CD4-positive, alpha-beta T cell (primary cell): ENCODE results near the gene ALOX15B. TPM values are rescaled to one million over a fixed set of nuclear protein-coding genes. Genes with fewer than 3 reads are reported as not detected.
A peak's percentile ranks its signal among the peaks of the same experiment; 100 is the strongest.

Source experiments
- ATAC-seq: fragments of 200-7000 bp; cut with Tn5 transposase; one replicate; pipeline ENCODE4 v1.10.0; 2022; ENCODE audit warnings: mild to moderate bottlenecking; ENCODE audit not compliant: poor library complexity
- CTCF ChIA-PET: fragments of 350-600 bp; sonication (Branson Sonifier 250); formaldehyde crosslinking; loops from one replicate; lab custom pipeline; 2021; ENCODE audit warnings: antibody characterized with exemption, inconsistent platforms; lab: Charles Lee
- POLR2A ChIA-PET: fragments of 350-600 bp; sonication (Branson Sonifier 250); formaldehyde crosslinking; loops from one replicate; lab custom pipeline; 2021; ENCODE audit warnings: antibody characterized with exemption, inconsistent platforms; lab: Charles Lee
- DNase-seq, 14 experiments: peaks; one replicate each; pipeline ENCODE4 v3.0.0-alpha.2; 2013 to 2020; ENCODE audit warnings: mixed read lengths in 2 of 14
- H3K27ac ChIP-seq, 2 donors: one replicate each; pipeline versions ENCODE4 v1.5.1 to v1.7.0; 2013; ENCODE audit warnings: low read length in 2 of 2, low read depth in 1 of 2, mild to moderate bottlenecking in 1 of 2
- H3K27me3 ChIP-seq, 2 experiments: 1 replicate in 1 of 2; 2 replicates in 1 of 2; pipeline versions ENCODE4 v1.6.1 to v1.7.0; 2013; ENCODE audit warnings: low read length in 2 of 2, control low read depth in 1 of 2, mild to moderate bottlenecking in 1 of 2, moderate library complexity in 1 of 2; ENCODE audit not compliant: insufficient read depth in 2 of 2, control insufficient read depth in 1 of 2
- H3K36me3 ChIP-seq: one replicate; pipeline ENCODE4 v1.6.1; 2013; ENCODE audit warnings: low read length, control low read depth; ENCODE audit not compliant: insufficient read depth
- H3K4me1 ChIP-seq: one replicate; pipeline ENCODE4 v1.6.1; 2013; ENCODE audit warnings: low read length, control low read depth; ENCODE audit not compliant: insufficient read depth
- H3K4me3 ChIP-seq: one replicate; pipeline ENCODE4 v1.5.1; 2013; ENCODE audit warnings: mild to moderate bottlenecking, low read length, moderate library complexity
- H3K9me3 ChIP-seq, 2 experiments: 1 replicate in 1 of 2; 2 replicates in 1 of 2; pipeline versions ENCODE4 v1.6.1 to v1.7.0; 2013; ENCODE audit warnings: low read length in 2 of 2, mild to moderate bottlenecking in 2 of 2, control low read depth in 1 of 2, moderate library complexity in 1 of 2; ENCODE audit not compliant: control insufficient read depth in 1 of 2, insufficient read depth in 1 of 2
- H3K27ac Mint-ChIP-seq: one replicate; pipeline ENCODE4 v1.8.0; 2020; ENCODE audit warnings: mixed read lengths
- H3K27me3 Mint-ChIP-seq: one replicate; pipeline ENCODE4 v1.8.0; 2021; ENCODE audit warnings: mixed read lengths
- H3K36me3 Mint-ChIP-seq: one replicate; pipeline ENCODE4 v1.8.0; 2021; ENCODE audit warnings: low read depth, mixed read lengths
- H3K4me1 Mint-ChIP-seq: one replicate; pipeline ENCODE4 v1.8.0; 2021; ENCODE audit warnings: low read depth, mixed read lengths
- H3K4me3 Mint-ChIP-seq: one replicate; pipeline ENCODE4 v1.8.0; 2020; ENCODE audit warnings: mild to moderate bottlenecking, mixed read lengths
- H3K9me3 Mint-ChIP-seq: one replicate; pipeline ENCODE4 v1.8.0; 2020; ENCODE audit warnings: mixed read lengths
- CTCF ChIP-seq: fragments of 200-600 bp; IDR thresholded peaks from one replicate; pipeline ENCODE4 v1.8.0; 2022; ENCODE audit warnings: antibody characterized with exemption, mild to moderate bottlenecking
- intact Hi-C, 2 experiments: fragments of 100-400 bp; cut with DNase I in 1 of 2; cut with micrococcal nuclease in 1 of 2; formaldehyde crosslinking; loops; one replicate each; pipeline versions ENCODE4 v1.15.1 to v1.9.0; 2023 to 2025; cut with DNase I, micrococcal nuclease
- total RNA-seq, 174 experiments: library from RNA in 2 of 174; stranded (reverse) in 2 of 174; gene quantifications; one replicate each; pipeline ENCODE4 v1.2.3 and lab custom pipeline; 2021 to 2026

ALOX15B gene
- total RNA-seq, 2 experiments from 2014 or later, result not detected

GRCh38 chr17:8014558-8014850, 24.4 kb upstream of the ALOX15B start:
- Histone ChIP-seq H3K27me3 (peaks cover under 1 to 16% of the 10 kb centered on the region in 2 experiments), H3K9me3 (peaks cover 0 to 10% of the 10 kb centered on the region in 2 experiments), H3K4me3 (no peak overlapping the region), H3K36me3 (no peaks in the 10 kb centered on the region), H3K4me1 (peaks cover 16% of the 10 kb centered on the region), H3K27ac (no peak overlapping the region)
- Mint-ChIP-seq H3K4me1 (peaks cover 6% of the 10 kb centered on the region), H3K27me3 (peaks cover 39% of the 10 kb centered on the region), H3K4me3 (peak overlapping the region; percentile 48), H3K36me3 (no peaks in the 10 kb centered on the region), H3K9me3 (no peaks in the 10 kb centered on the region), H3K27ac (no peak overlapping the region)
- no peak for TF ChIP-seq CTCF
- ATAC-seq, result no peak
- POLR2A ChIA-PET, result no interaction called here
- intact Hi-C loops, result no loop called here
- CTCF ChIA-PET, result no interaction called here
- peak in 1 of 14 experiments; percentile 20 for DNase-seq

- peak overlapping the region; percentile 54 for H3K4me3 Mint-ChIP-seq
- H3K27me3 Mint-ChIP-seq, result peaks cover 42% of the 10 kb centered on the region
- H3K4me1 Mint-ChIP-seq, result peaks cover 6% of the 10 kb centered on the region
- Histone ChIP-seq H3K9me3 (peaks cover 0 to 10% of the 10 kb centered on the region in 2 experiments), H3K36me3 (no peaks in the 10 kb centered on the region), H3K4me3 (peak overlapping the region; percentile 54), H3K27ac (no peak overlapping the region), H3K27me3 (peaks cover 4 to 16% of the 10 kb centered on the region in 2 experiments), H3K4me1 (peaks cover 16% of the 10 kb centered on the region)
- H3K36me3 Mint-ChIP-seq, result no peaks in the 10 kb centered on the region
- TF ChIP-seq CTCF, result no peak
- intact Hi-C loops, result no loop called here
- ATAC-seq (no peak), DNase-seq (peak in 1 of 14 experiments; percentile 33)
- POLR2A ChIA-PET, result interaction anchor here (1.6 kb wide), 1 partner anchor 13 kb away, joined by 3 read pairs; no protein-coding TSS in a partner anchor
- no peaks in the 10 kb centered on the region for H3K9me3 Mint-ChIP-seq
- CTCF ChIA-PET, result no interaction called here
- no peak overlapping the region for H3K27ac Mint-ChIP-seq
These were observed 23.5 kb upstream of the ALOX15B start for GRCh38 chr17:8015236-8015956.

- Mint-ChIP-seq H3K9me3 (no peaks in the 10 kb centered on the region), H3K4me3 (peak overlapping the region; percentile 87), H3K36me3 (no peaks in the 10 kb centered on the region), H3K4me1 (peaks cover 6% of the 10 kb centered on the region), H3K27me3 (peaks cover 42% of the 10 kb centered on the region), H3K27ac (no peak overlapping the region)
- Histone ChIP-seq H3K27me3 (peaks cover 4 to 16% of the 10 kb centered on the region in 2 experiments), H3K4me3 (peak overlapping the region; percentile 54), H3K27ac (no peak overlapping the region), H3K4me1 (peaks cover 16% of the 10 kb centered on the region), H3K9me3 (peaks cover 0 to 10% of the 10 kb centered on the region in 2 experiments), H3K36me3 (no peaks in the 10 kb centered on the region)
- POLR2A ChIA-PET, result interaction anchor here (1.6 kb wide), 1 partner anchor 12 kb away, joined by 3 read pairs; no protein-coding TSS in a partner anchor
- ATAC-seq (peak; percentile 42), DNase-seq (peak in 6 of 14 experiments; percentile 7 to 42 (median 28))
- CTCF ChIA-PET, result no interaction called here
- TF ChIP-seq CTCF, result no peak
- intact Hi-C loops, result loop anchor here in 1 of 2 experiments (1.0 kb wide), 1 partner anchor 41 kb away; no protein-coding TSS in a partner anchor
These were observed 22.8 kb upstream of the ALOX15B start for GRCh38 chr17:8015957-8016631.
